Stomach (tissue), 4 donors: ENCODE data around the gene HDLBP.

Experiments used
- CTCF ChIP-seq, 7 experiments: fragments of 450-650 bp in 4 of 7; fragments of 200-600 bp in 3 of 7; sonication (generic) in 3 of 7; IDR thresholded peaks; one replicate each; pipeline ENCODE4 v1.5.1; 2016 to 2019; ENCODE audit warnings: antibody characterized with exemption in 7 of 7, control low read depth in 2 of 7, mild to moderate bottlenecking in 1 of 7
- EP300 ChIP-seq: sonication (generic); formaldehyde crosslinking; IDR thresholded peaks from one replicate; pipeline ENCODE4 v1.6.1; 2017; ENCODE audit warnings: antibody characterized with exemption
- POLR2A ChIP-seq, 4 donors: fragments of 450-650 bp; IDR thresholded peaks; one replicate each; pipeline ENCODE4 v1.6.1; 2016; ENCODE audit warnings: antibody characterized with exemption in 4 of 4, control low read depth in 2 of 4, mild to moderate bottlenecking in 1 of 4, moderate library complexity in 1 of 4
- POLR2AphosphoS5 ChIP-seq, 3 donors: sonication (generic); formaldehyde crosslinking; IDR thresholded peaks; one replicate each; pipeline ENCODE4 v1.6.1; 2016; ENCODE audit warnings: antibody characterized with exemption in 3 of 3

- no peak for TF ChIP-seq POLR2A (IDR thresholded peaks at IDR 0.05)
- no peak for TF ChIP-seq CTCF (IDR thresholded peaks at IDR 0.05)
- TF ChIP-seq EP300: no peak
- no peak for TF ChIP-seq POLR2AphosphoS5 (IDR thresholded peaks at IDR 0.05)
Measured at GRCh38 chr2:241324775-241325174, 9.3 kb upstream of the HDLBP start.
